ENCODE data around the gene LGI4. TPM values are rescaled to one million over a fixed set of nuclear protein-coding genes. Genes with fewer than 3 reads are reported as not detected.
A peak's percentile ranks its signal among the peaks of the same experiment; 100 is the strongest.

Gene LGI4
- total RNA-seq, 4 donors from 2014 or later = 24.8 to 47.9 (median 36.2) TPM

DNA sequence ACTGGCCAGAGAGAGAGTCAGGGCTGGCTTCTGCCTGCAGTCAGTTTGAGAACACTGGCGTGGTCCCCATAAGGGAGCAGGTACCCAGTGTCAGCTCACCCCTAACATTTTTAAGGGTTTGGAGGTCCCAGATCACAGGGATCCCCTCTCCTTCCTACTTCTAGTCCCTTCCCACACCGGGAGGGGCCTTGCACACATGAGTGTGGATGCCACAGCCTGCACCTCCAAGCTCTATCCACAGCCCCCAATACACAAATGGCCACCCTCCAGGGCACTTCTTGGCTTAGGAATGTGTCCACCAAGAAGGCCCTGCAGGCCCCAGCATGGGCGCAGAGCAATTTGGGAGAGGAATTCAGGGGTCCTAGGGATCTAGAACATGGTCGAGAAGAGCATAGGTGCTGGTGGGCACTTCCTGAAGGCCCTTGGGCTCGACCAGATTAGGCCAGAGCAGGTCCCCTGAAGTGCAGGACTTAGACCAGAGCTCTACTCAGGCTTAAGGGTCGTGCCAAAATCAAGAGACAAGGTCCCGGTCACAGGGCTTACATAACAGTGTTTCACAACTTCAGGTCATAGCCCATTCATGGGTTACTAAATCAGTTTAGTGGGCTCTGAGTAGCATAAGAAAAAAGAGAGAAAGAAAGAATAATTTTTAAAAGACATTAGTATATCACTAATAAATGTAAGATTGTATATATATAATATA is 35.7 kb upstream of the LGI4 start:
- Histone ChIP-seq H3K27ac (no peak overlapping the region), H3K27me3 (peaks cover 3% of the 10 kb centered on the region), H3K9me3 (peaks cover 0 to 16% (median 0%) of the 10 kb centered on the region in 3 donors), H3K4me3 (no peak overlapping the region), H3K4me1 (no peaks in the 10 kb centered on the region), H3K36me3 (peaks cover 0 to 24% of the 10 kb centered on the region in 2 donors)
- 61 to 72% methylated on average over 2 to 4 of the region's 7 CpGs for WGBS, 2 donors (ENCODE audit: low coverage in 1 of 2)
- TF ChIP-seq POLR2AphosphoS5 (IDR thresholded peaks at IDR 0.05) = no peak
- TF ChIP-seq POLR2A (IDR thresholded peaks at IDR 0.05) = no peak
- no peak for TF ChIP-seq EP300 (IDR thresholded peaks at IDR 0.05)
- TF ChIP-seq, protein P1, sequence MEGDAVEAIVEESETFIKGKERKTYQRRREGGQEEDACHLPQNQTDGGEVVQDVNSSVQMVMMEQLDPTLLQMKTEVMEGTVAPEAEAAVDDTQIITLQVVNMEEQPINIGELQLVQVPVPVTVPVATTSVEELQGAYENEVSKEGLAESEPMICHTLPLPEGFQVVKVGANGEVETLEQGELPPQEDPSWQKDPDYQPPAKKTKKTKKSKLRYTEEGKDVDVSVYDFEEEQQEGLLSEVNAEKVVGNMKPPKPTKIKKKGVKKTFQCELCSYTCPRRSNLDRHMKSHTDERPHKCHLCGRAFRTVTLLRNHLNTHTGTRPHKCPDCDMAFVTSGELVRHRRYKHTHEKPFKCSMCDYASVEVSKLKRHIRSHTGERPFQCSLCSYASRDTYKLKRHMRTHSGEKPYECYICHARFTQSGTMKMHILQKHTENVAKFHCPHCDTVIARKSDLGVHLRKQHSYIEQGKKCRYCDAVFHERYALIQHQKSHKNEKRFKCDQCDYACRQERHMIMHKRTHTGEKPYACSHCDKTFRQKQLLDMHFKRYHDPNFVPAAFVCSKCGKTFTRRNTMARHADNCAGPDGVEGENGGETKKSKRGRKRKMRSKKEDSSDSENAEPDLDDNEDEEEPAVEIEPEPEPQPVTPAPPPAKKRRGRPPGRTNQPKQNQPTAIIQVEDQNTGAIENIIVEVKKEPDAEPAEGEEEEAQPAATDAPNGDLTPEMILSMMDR (IDR thresholded peaks at IDR 0.05) = no peak
- peak; percentile 54 for ATAC-seq

GRCh38 chr19:35169221-35169995 is 34.5 kb upstream of the LGI4 start:
- Histone ChIP-seq H3K4me3 (no peak overlapping the region), H3K36me3 (peaks cover 0 to 35% of the 10 kb centered on the region in 2 donors), H3K27ac (no peak overlapping the region), H3K9me3 (peaks cover 0 to 23% (median 0%) of the 10 kb centered on the region in 3 donors), H3K4me1 (no peaks in the 10 kb centered on the region), H3K27me3 (no peaks in the 10 kb centered on the region)
- TF ChIP-seq EP300 (IDR thresholded peaks at IDR 0.05) = no peak
- ATAC-seq = no peak
- 56 to 68% methylated on average over 3 to 5 of the region's 18 CpGs for WGBS, 2 donors (ENCODE audit: low coverage in 1 of 2)

DNA sequence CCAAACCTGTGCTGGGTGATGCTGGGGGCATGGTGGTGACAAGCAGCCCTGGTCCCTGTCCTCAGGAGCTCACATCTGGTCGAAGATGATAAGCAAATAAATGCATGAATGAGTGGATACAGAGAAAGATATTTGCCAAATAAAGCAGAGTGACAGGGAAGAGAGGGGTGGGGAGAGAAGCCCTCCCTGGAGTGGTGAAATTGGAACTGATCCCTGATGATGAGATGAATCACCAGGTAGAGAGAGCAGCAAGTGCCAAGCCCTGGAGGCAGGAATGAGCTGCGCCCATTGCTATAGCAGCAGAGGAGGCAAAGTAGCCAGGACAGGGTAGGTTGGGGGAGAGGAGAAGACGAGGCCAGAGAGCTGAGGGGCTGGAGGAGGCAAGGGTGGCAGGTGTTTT is 33.3 kb upstream of the LGI4 start:
- no peaks in the 10 kb centered on the region for H3K4me1 ChIP-seq
- peaks cover 5% of the 10 kb centered on the region for H3K27me3 ChIP-seq
- H3K4me3 ChIP-seq = no peak overlapping the region
- no peak overlapping the region for H3K27ac ChIP-seq
- H3K9me3 ChIP-seq = peaks cover 0 to 35% (median 0%) of the 10 kb centered on the region in 3 donors
- H3K36me3 ChIP-seq = peaks cover 0 to 47% of the 10 kb centered on the region in 2 donors
- ATAC-seq = no peak
- 64 to 67% methylated on average over 1 to 3 of the region's 3 CpGs for WGBS, 2 donors (ENCODE audit: low coverage in 1 of 2)
- no peak for TF ChIP-seq POLR2A (IDR thresholded peaks at IDR 0.05)
- no peak for TF ChIP-seq EP300 (IDR thresholded peaks at IDR 0.05)
- TF ChIP-seq, protein P1 (IDR thresholded peaks at IDR 0.05) = no peak
- TF ChIP-seq POLR2AphosphoS5 (IDR thresholded peaks at IDR 0.05) = no peak

DNA sequence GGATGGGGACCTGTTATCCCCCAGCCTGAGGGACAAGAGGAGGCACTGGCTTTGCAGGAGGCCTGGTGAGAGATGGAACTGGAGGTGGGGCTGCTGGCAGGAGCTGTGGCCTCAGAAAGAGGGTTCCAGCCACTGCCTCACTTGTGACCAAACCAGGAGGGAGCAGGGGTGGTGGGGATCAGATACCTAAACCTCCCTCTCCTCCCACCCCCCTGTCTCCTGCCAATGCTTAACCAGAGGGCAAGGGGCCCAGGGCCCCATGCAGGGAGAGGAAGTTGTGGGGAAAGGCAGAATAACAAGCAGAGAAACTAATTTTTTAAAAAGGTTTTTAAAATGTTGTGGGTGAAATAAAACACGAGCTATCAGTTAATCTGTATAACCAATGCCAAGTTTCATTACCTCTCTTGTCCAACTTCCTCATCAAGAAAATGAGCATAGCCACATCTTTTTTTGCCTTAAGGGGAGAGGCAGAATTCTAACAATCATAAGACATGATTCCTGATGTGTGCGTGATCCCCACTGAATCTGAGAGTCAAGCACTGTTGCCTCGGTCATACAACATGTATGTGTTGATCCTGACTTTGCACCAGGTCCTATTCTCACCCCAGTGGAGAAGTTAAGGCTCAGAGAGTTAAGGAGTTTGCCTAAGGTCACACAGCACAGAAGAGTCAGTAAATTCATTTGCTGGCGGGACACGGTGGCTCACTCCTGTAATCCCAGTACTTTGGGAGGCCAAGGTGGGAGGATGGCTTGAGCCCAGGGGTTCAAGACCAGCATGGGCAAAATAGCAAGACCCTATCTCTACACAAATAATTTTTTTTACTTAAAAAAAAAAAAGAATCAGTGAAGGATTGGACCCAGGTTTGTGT is 32.6 kb upstream of the LGI4 start:
- Histone ChIP-seq H3K4me3 (no peak overlapping the region), H3K27ac (no peak overlapping the region), H3K36me3 (peaks cover 0 to 54% of the 10 kb centered on the region in 2 donors), H3K9me3 (peaks cover 0 to 42% (median 0%) of the 10 kb centered on the region in 3 donors), H3K4me1 (no peaks in the 10 kb centered on the region), H3K27me3 (peaks cover 5% of the 10 kb centered on the region)
- no peak for ATAC-seq
- TF ChIP-seq EP300 (IDR thresholded peaks at IDR 0.05) (no peak), POLR2AphosphoS5 (IDR thresholded peaks at IDR 0.05) (no peak), POLR2A (IDR thresholded peaks at IDR 0.05) (no peak)
- TF ChIP-seq, protein P1 (IDR thresholded peaks at IDR 0.05) = no peak
- WGBS, 2 donors (ENCODE audit: low coverage in 1 of 2) = 67 to 85% methylated on average over 3 to 5 of the region's 5 CpGs
